PC-9 (cell line): ENCODE results near the gene HPCAL1. TPM values are rescaled to one million over a fixed set of nuclear protein-coding genes. Genes with fewer than 3 reads are reported as not detected.

Source experiments
- BruUV-seq: library from RNA; stranded (reverse); fragments of 400-500 nt; replicated peaks from 2 replicates; lab custom pipeline; 2021; lab: Mats Ljungman, UMichigan
- CTCF ChIA-PET: fragments of 300-600 bp; sonication (Branson Sonifier 250); formaldehyde crosslinking; loops from one replicate; lab custom pipeline; 2022; ENCODE audit warnings: antibody characterized with exemption; lab: Charles Lee
- POLR2A ChIA-PET: fragments of 300-600 bp; sonication (Branson Sonifier 250); formaldehyde crosslinking; loops from one replicate; lab custom pipeline; 2022; ENCODE audit warnings: antibody characterized with exemption; ENCODE audit not compliant: unreplicated experiment; lab: Charles Lee
- DNase-seq, 2 experiments: peaks; one replicate each; pipeline versions ENCODE4 v3.0.0 to v3.0.0-alpha.2; 2015 to 2022; ENCODE audit warnings: mixed read lengths in 1 of 2
- H2AFZ ChIP-seq: fragments of 200-600 bp; sonication (generic); 2 replicates; pipeline ENCODE4 v1.8.1; 2017; ENCODE audit warnings: antibody characterized with exemption
- H3F3A ChIP-seq: fragments of 200-600 bp; sonication (generic); 2 replicates; pipeline ENCODE4 v1.8.1; 2017; ENCODE audit warnings: antibody characterized with exemption, mild to moderate bottlenecking, low read depth; ENCODE audit not compliant: insufficient read depth
- H3K27ac ChIP-seq: fragments of 200-600 bp; sonication (generic); 2 replicates; pipeline ENCODE4 v1.6.1; 2016; ENCODE audit warnings: mixed run types
- H3K27me3 ChIP-seq: fragments of 200-600 bp; sonication (generic); 2 replicates; pipeline ENCODE4 v1.6.1; 2016; ENCODE audit warnings: low read depth, mixed run types; ENCODE audit not compliant: insufficient read depth
- H3K36me3 ChIP-seq: fragments of 200-600 bp; sonication (generic); 2 replicates; pipeline ENCODE4 v1.6.1; 2016; ENCODE audit warnings: low read depth, mixed run types
- H3K4me1 ChIP-seq: fragments of 200-600 bp; sonication (generic); replicated peaks from 2 replicates; pipeline ENCODE4 v1.6.1; 2016; ENCODE audit warnings: mixed run types; ENCODE audit not compliant: insufficient read depth
- H3K4me2 ChIP-seq: fragments of 200-600 bp; sonication (generic); 2 replicates; pipeline ENCODE4 v1.6.1; 2017; ENCODE audit warnings: mixed run types
- H3K4me3 ChIP-seq: fragments of 200-600 bp; sonication (generic); 2 replicates; pipeline ENCODE4 v1.6.1; 2016; ENCODE audit warnings: mixed run types
- H3K79me2 ChIP-seq: fragments of 200-600 bp; sonication (generic); 2 replicates; pipeline ENCODE4 v1.6.1; 2017; ENCODE audit warnings: low read depth, mixed run types
- H3K9me2 ChIP-seq: fragments of 200-600 bp; sonication (generic); 2 replicates; pipeline ENCODE4 v1.8.1; 2017; ENCODE audit warnings: mild to moderate bottlenecking; ENCODE audit not compliant: insufficient read depth
- H3K9me3 ChIP-seq: fragments of 200-600 bp; sonication (generic); 2 replicates; pipeline ENCODE4 v1.8.1; 2016; ENCODE audit warnings: low read depth; ENCODE audit not compliant: insufficient read depth
- H4K20me1 ChIP-seq: fragments of 200-600 bp; sonication (generic); 2 replicates; pipeline ENCODE4 v1.8.1; 2017; ENCODE audit not compliant: insufficient read depth
- EZH2 ChIP-seq: fragments of 200-600 bp; sonication (generic); IDR thresholded peaks from 2 replicates; pipeline ENCODE4 v1.8.0; 2017; ENCODE audit warnings: antibody characterized with exemption, low read depth
- intact Hi-C: fragments of 100-400 bp; cut with micrococcal nuclease; formaldehyde crosslinking; loops from one replicate; pipeline ENCODE4 v1.10.0; 2022; ENCODE audit not compliant: unreplicated experiment
- total RNA-seq: library from RNA; stranded (reverse); gene quantifications from 2 replicates; pipeline ENCODE4 v1.2.3, GENCODE V29; 2021
- TF ChIP-seq, protein P1 (sequence below): fragments of 200-600 bp; sonication (generic); conservative IDR thresholded peaks from 2 replicates; pipeline ENCODE4 v1.6.1; 2017; ENCODE audit warnings: mixed run types, antibody characterized with exemption, mild to moderate bottlenecking, moderate library complexity

Gene HPCAL1
- total RNA-seq, 1 experiment from 2014 or later = 105 TPM

DNA sequence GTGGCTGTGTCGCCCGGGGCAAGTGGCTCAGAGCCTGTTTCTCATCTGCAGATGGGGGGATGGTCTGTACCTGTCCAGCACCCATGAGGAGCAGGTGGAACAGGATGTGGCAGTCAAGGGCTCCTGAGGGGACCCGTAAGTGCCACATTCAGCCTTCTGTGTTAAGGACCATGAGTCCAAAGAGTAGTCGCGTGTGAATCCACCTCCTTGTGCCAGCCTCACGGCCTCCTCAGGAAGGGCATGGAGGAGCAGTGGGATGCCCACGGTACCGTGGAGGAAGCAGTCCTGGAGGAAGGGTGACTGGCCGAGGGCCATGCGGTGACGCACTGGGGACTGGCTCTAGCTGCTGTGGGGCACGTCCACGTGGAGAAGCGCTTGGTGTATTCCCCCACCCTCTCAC, 84.3 kb downstream of the HPCAL1 start:
- Histone ChIP-seq H3K36me3 (no peaks in the 10 kb centered on the region), H4K20me1 (peaks cover 86% of the 10 kb centered on the region), H3K9me3 (no peaks in the 10 kb centered on the region), H3F3A (peaks cover 48% of the 10 kb centered on the region), H3K4me3 (no peak overlapping the region), H3K27ac (no peak overlapping the region), H3K9me2 (no peaks in the 10 kb centered on the region), H3K4me1 (peaks cover 41% of the 10 kb centered on the region), H3K4me2 (no peak overlapping the region), H3K79me2 (peaks cover 100% of the 10 kb centered on the region), H2AFZ (no peak overlapping the region), H3K27me3 (no peaks in the 10 kb centered on the region)
- CTCF ChIA-PET = no interaction called here
- peak in 1 of 2 experiments; percentile 26 for DNase-seq
- BruUV-seq = no TSS peak
- intact Hi-C loops = loop anchor here (2.0 kb wide), 1 partner anchor 18 kb away; no protein-coding TSS in a partner anchor
- POLR2A ChIA-PET = no interaction called here
- TF ChIP-seq, protein P1, sequence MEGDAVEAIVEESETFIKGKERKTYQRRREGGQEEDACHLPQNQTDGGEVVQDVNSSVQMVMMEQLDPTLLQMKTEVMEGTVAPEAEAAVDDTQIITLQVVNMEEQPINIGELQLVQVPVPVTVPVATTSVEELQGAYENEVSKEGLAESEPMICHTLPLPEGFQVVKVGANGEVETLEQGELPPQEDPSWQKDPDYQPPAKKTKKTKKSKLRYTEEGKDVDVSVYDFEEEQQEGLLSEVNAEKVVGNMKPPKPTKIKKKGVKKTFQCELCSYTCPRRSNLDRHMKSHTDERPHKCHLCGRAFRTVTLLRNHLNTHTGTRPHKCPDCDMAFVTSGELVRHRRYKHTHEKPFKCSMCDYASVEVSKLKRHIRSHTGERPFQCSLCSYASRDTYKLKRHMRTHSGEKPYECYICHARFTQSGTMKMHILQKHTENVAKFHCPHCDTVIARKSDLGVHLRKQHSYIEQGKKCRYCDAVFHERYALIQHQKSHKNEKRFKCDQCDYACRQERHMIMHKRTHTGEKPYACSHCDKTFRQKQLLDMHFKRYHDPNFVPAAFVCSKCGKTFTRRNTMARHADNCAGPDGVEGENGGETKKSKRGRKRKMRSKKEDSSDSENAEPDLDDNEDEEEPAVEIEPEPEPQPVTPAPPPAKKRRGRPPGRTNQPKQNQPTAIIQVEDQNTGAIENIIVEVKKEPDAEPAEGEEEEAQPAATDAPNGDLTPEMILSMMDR = no peak
- no peak for TF ChIP-seq EZH2

DNA sequence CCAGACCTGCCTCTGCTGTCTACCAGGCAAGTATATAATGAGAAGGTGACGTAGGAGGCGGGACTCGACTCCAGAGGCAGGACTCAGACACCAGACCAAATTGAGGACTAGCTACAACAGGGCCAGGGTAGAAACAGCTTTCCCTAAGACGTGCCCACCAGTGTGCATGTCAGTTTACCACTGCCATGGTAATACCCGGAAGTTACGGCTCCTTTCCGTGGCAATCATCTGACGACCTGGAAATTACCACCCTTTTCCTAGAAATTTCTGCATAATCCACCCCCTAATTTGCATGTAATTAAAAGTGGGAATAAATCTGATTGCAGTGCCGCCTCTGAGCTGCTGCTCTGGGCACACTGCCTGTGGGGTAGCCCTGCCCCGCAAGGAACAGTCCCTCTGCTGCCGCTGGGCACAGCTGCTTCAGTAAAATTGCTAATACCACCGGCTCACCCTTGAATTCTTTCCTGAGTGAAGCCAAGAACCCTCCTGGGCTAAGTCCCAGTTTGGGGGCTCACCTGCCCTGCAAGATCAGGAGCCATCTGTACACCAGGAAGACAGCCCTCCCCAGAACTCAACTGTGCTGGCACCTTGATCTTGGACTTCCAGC, 86.4 kb downstream of the HPCAL1 start:
- Histone ChIP-seq H4K20me1 (peaks cover 88% of the 10 kb centered on the region), H3K4me3 (no peak overlapping the region), H3K9me2 (no peaks in the 10 kb centered on the region), H3F3A (peaks cover 55% of the 10 kb centered on the region), H3K27ac (peak overlapping the region; percentile 41), H3K4me2 (0 out of 2 replicates have a peak overlapping the region, but pooled peaks have one; percentile 19), H3K9me3 (no peaks in the 10 kb centered on the region), H3K79me2 (peaks cover 100% of the 10 kb centered on the region), H2AFZ (no peak overlapping the region), H3K4me1 (peaks cover 62% of the 10 kb centered on the region), H3K27me3 (no peaks in the 10 kb centered on the region), H3K36me3 (no peaks in the 10 kb centered on the region)
- POLR2A ChIA-PET = interaction anchor here (0.6 kb wide), 1 partner anchor 9 kb away, joined by 3 read pairs; no protein-coding TSS in a partner anchor
- CTCF ChIA-PET = no interaction called here
- TF ChIP-seq EZH2 = no peak
- TF ChIP-seq, protein P1 = no peak
- intact Hi-C loops = no loop called here
- DNase-seq = no peak
- BruUV-seq = no TSS peak

DNA sequence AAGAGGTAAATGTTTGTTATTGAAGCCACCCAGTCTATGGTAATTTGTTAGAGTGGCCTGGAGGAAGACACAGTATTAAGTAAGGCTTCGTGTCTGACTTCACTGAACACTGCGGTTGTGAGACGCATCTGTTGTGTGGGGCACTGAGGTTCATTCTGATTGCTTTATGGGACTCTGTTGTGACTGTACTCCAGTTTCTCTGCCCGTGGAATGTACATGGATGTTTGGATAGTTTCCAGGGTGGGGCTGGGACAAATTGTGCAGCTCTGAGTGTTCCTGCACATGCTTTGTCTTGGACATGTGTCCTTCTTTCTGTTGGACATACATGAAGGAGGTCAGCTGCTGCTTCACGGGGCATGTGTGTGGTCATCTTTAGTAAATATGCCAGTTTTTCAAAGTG, 86.9 kb downstream of the HPCAL1 start:
- Histone ChIP-seq H3K9me2 (no peaks in the 10 kb centered on the region), H3K79me2 (peaks cover 100% of the 10 kb centered on the region), H3K4me3 (no peak overlapping the region), H2AFZ (no peak overlapping the region), H3K4me1 (peaks cover 62% of the 10 kb centered on the region), H3F3A (peaks cover 59% of the 10 kb centered on the region), H3K27me3 (no peaks in the 10 kb centered on the region), H4K20me1 (peaks cover 86% of the 10 kb centered on the region), H3K4me2 (0 out of 2 replicates have a peak overlapping the region, but pooled peaks have one; percentile 19), H3K27ac (peak overlapping the region; percentile 41), H3K36me3 (no peaks in the 10 kb centered on the region), H3K9me3 (no peaks in the 10 kb centered on the region)
- intact Hi-C loops = no loop called here
- ChIA-PET CTCF (no interaction called here), POLR2A (interaction anchor here (0.6 kb wide), 1 partner anchor 8 kb away, joined by 3 read pairs; no protein-coding TSS in a partner anchor)
- no TSS peak for BruUV-seq
- TF ChIP-seq, protein P1 = no peak
- no peak for TF ChIP-seq EZH2
- no peak for DNase-seq
